Keratinocyte (primary cell): ENCODE results near the gene HSBP1L1. TPM values are rescaled to one million over a fixed set of nuclear protein-coding genes. Genes with fewer than 3 reads are reported as not detected.
"Not testable (repeated sequence)": the region's sequence is repeated elsewhere in the genome, so short reads cannot be mapped to it uniquely, and the experiment has no call there.

ENCODE experiments used
- DNase-seq: peaks from one replicate; pipeline ENCODE4 v3.0.0-alpha.2; 2011; ENCODE audit warnings: low read depth, missing footprints, low spot score
- FAIRE-seq: peaks from 2 replicates; lab custom pipeline; 2011; peaks lifted over from hg19 to GRCh38; lab: Jason Lieb, UNC
- H2AFZ ChIP-seq: 2 replicates; pipeline ENCODE4 v1.6.0; 2012; ENCODE audit warnings: low read length, control low read depth, inconsistent platforms; ENCODE audit not compliant: control insufficient read depth
- H3K27ac ChIP-seq: 2 replicates; pipeline ENCODE4 v1.5.1; 2011; ENCODE audit warnings: low read length; ENCODE audit not compliant: control insufficient read depth, insufficient read depth
- H3K27me3 ChIP-seq: 3 replicates; pipeline ENCODE4 v1.6.0; 2011; ENCODE audit warnings: low read length; ENCODE audit not compliant: control insufficient read depth, insufficient read depth; ENCODE audit errors: extremely low read depth
- H3K36me3 ChIP-seq, 2 experiments: 2 replicates in 1 of 2; 3 replicates in 1 of 2; pipeline ENCODE4 v1.5.1; 2011; ENCODE audit warnings: low read length in 2 of 2, mild to moderate bottlenecking in 1 of 2; ENCODE audit not compliant: control insufficient read depth in 2 of 2, insufficient read depth in 2 of 2; ENCODE audit errors: extremely low read depth in 1 of 2
- H3K4me1 ChIP-seq: 3 replicates; pipeline ENCODE4 v1.5.1; 2011; ENCODE audit warnings: low read length; ENCODE audit not compliant: control insufficient read depth, insufficient read depth; ENCODE audit errors: extremely low read depth
- H3K4me2 ChIP-seq: 3 replicates; pipeline ENCODE4 v1.6.0; 2011; ENCODE audit warnings: low read depth, low read length; ENCODE audit not compliant: control insufficient read depth, insufficient read depth; ENCODE audit errors: extremely low read depth
- H3K4me3 ChIP-seq, 3 experiments: fragments of 200-600 bp in 1 of 3; sonication (generic) in 1 of 3; 2 replicates in 2 of 3; 3 replicates in 1 of 3; pipeline ENCODE4 v1.5.1; 2011 to 2016; ENCODE audit warnings: low read length in 3 of 3, mild to moderate bottlenecking in 3 of 3, control low read depth in 2 of 3, inconsistent platforms in 1 of 3, low read depth in 1 of 3, mixed read lengths in 1 of 3, mixed run types in 1 of 3, moderate library complexity in 1 of 3; ENCODE audit not compliant: control insufficient read depth in 2 of 3, insufficient read depth in 2 of 3; ENCODE audit errors: extremely low read depth in 1 of 3
- H3K79me2 ChIP-seq: 2 replicates; pipeline ENCODE4 v1.6.0; 2012; ENCODE audit warnings: low read length; ENCODE audit not compliant: control insufficient read depth, insufficient read depth
- H3K9ac ChIP-seq: 3 replicates; pipeline ENCODE4 v1.6.0; 2011; ENCODE audit warnings: low read length; ENCODE audit not compliant: control insufficient read depth, insufficient read depth; ENCODE audit errors: extremely low read depth
- H3K9me1 ChIP-seq: 3 replicates; pipeline ENCODE4 v1.6.0; 2011; ENCODE audit warnings: low read length; ENCODE audit not compliant: control insufficient read depth, insufficient read depth; ENCODE audit errors: extremely low read depth
- H3K9me3 ChIP-seq: 2 replicates; pipeline ENCODE4 v1.5.1; 2012; ENCODE audit warnings: low read depth, low read length; ENCODE audit not compliant: control insufficient read depth
- H4K20me1 ChIP-seq: 3 replicates; pipeline ENCODE4 v1.6.0; 2011; ENCODE audit warnings: low read length; ENCODE audit not compliant: control insufficient read depth, insufficient read depth; ENCODE audit errors: extremely low read depth
- CTCF ChIP-seq, 3 experiments: IDR thresholded peaks in 1 of 3; conservative IDR thresholded peaks in 1 of 3; optimal IDR thresholded peaks in 1 of 3; 2 replicates in 2 of 3; 3 replicates in 1 of 3; pipeline versions ENCODE3 to v1.5.1; 2011; ENCODE audit warnings: low read length in 3 of 3, mild to moderate bottlenecking in 3 of 3, moderate library complexity in 2 of 3, control low read depth in 1 of 3, inconsistent platforms in 1 of 3; ENCODE audit not compliant: insufficient read depth in 2 of 3; ENCODE audit errors: extremely low read depth in 1 of 3
- EZH2 ChIP-seq: IDR thresholded peaks from one replicate; pipeline ENCODE4 v1.6.1; 2012; ENCODE audit warnings: inconsistent platforms, mild to moderate bottlenecking, low read length, moderate library complexity
- dilution Hi-C: fragments of 300-500 bp; cut with MboI; formaldehyde crosslinking; loops from one replicate; pipeline ENCODE4 v1.7.0; 2020; ENCODE audit warnings: low sequenced_read_pairs; ENCODE audit not compliant: extremely low pct_ligation_motif_present
- polyA plus RNA-seq, 5 experiments: library from polyadenylated mRNA; depleted of rRNA in 3 of 5; stranded (reverse) in 3 of 5; stranded (forward) in 1 of 5; unstranded in 1 of 5; fragments of >200 nt; gene quantifications; 1 replicate in 1 of 5; 2 replicates in 3 of 5; 3 replicates in 1 of 5; pipeline versions ENCODE4 v1.2.1 to v1.2.3, GENCODE V29; 2011 to 2012; ENCODE audit warnings: missing spikeins in 2 of 5, low read depth in 1 of 5, low replicate concordance in 1 of 5

HSBP1L1 gene
- polyA plus RNA-seq, 1 donor (not counting 4 experiments of a cell fraction or from before 2014, with no cell fraction given), result 49.6 TPM

GRCh38 chr18:80009661-80010550 is 45.5 kb downstream of the HSBP1L1 start:
- TF ChIP-seq EZH2 (no peak), CTCF (optimal IDR thresholded peaks at IDR 0.05 in 1 of 3, IDR thresholded peaks at IDR 0.05 in 1 of 3, conservative IDR thresholded peaks at IDR 0.05 in 1 of 3; ENCODE audit: extremely low read depth in 1 of 3, insufficient read depth in 2 of 3, low read length in 3 of 3) (no peak)
- no peaks in the 10 kb centered on the region for H3K9me3 ChIP-seq
- FAIRE-seq (no peak), DNase-seq (no peak)
- no peaks in the 10 kb centered on the region for H4K20me1 ChIP-seq
- H3K79me2 ChIP-seq, result no peaks in the 10 kb centered on the region
- dilution Hi-C loops, result no loop called here
- H2AFZ ChIP-seq, result no peak overlapping the region
- no peaks in the 10 kb centered on the region for H3K36me3 ChIP-seq
- no peak overlapping the region for H3K9ac ChIP-seq
- H3K4me3 ChIP-seq, result no peak overlapping the region
- H3K27me3 ChIP-seq, result no peaks in the 10 kb centered on the region
- no peak overlapping the region for H3K27ac ChIP-seq
- H3K4me2 ChIP-seq, result no peak overlapping the region
- no peaks in the 10 kb centered on the region for H3K9me1 ChIP-seq
- H3K4me1 ChIP-seq, result no peaks in the 10 kb centered on the region

DNA sequence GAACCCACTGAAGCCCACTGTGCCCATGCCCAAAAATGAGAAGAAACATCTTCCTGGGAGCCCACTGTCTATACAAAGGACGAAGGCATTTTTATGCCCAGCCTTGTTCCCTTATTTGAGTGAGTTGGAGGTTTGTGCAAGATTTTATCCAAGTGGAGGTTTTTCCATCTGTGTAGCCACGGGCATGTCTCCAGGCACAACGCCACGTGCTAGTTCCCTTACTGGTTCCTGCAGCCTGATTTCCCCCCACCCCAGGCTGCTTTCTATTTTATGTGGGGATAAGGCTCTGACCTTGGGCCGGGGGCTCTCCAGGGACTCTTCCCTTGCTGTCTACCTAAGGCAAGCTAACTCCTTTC is 46.1 kb downstream of the HSBP1L1 start:
- Histone ChIP-seq H3K27me3 (no peaks in the 10 kb centered on the region), H4K20me1 (no peaks in the 10 kb centered on the region), H3K4me2 (no peak overlapping the region), H3K79me2 (no peaks in the 10 kb centered on the region), H3K4me1 (no peaks in the 10 kb centered on the region), H3K9ac (no peak overlapping the region), H3K9me3 (no peaks in the 10 kb centered on the region), H3K27ac (no peak overlapping the region), H3K4me3 (no peak overlapping the region), H3K9me1 (no peaks in the 10 kb centered on the region), H3K36me3 (no peaks in the 10 kb centered on the region), H2AFZ (no peak overlapping the region)
- DNase-seq (no peak), FAIRE-seq (no peak)
- TF ChIP-seq EZH2 (no peak), CTCF (optimal IDR thresholded peaks at IDR 0.05 in 1 of 3, IDR thresholded peaks at IDR 0.05 in 1 of 3, conservative IDR thresholded peaks at IDR 0.05 in 1 of 3; ENCODE audit: extremely low read depth in 1 of 3, insufficient read depth in 2 of 3, low read length in 3 of 3) (no peak)
- dilution Hi-C loops, result no loop called here

GRCh38 chr18:80011496-80012137 is 47.2 kb downstream of the HSBP1L1 start:
- H3K9me3 ChIP-seq, DNase-seq, H3K27me3 ChIP-seq, H3K36me3 ChIP-seq, H3K4me2 ChIP-seq, H2AFZ ChIP-seq, H3K79me2 ChIP-seq, H3K4me3 ChIP-seq, FAIRE-seq, H3K4me1 ChIP-seq, dilution Hi-C loops, H3K9me1 ChIP-seq, H3K9ac ChIP-seq, H3K27ac ChIP-seq, H4K20me1 ChIP-seq: not testable (repeated sequence)
